Keratinocyte (primary cell): Measurements from ENCODE around the gene WBP1. TPM values are rescaled to one million over a fixed set of nuclear protein-coding genes. Genes with fewer than 3 reads are reported as not detected.

ENCODE experiments used
- DNase-seq: peaks from one replicate; pipeline ENCODE4 v3.0.0-alpha.2; 2011; ENCODE audit warnings: low read depth, missing footprints, low spot score
- FAIRE-seq: peaks from 2 replicates; lab custom pipeline; 2011; peaks lifted over from hg19 to GRCh38; lab: Jason Lieb, UNC
- H2AFZ ChIP-seq: 2 replicates; pipeline ENCODE4 v1.6.0; 2012; ENCODE audit warnings: low read length, control low read depth, inconsistent platforms; ENCODE audit not compliant: control insufficient read depth
- H3K27ac ChIP-seq: 2 replicates; pipeline ENCODE4 v1.5.1; 2011; ENCODE audit warnings: low read length; ENCODE audit not compliant: control insufficient read depth, insufficient read depth
- H3K27me3 ChIP-seq: 3 replicates; pipeline ENCODE4 v1.6.0; 2011; ENCODE audit warnings: low read length; ENCODE audit not compliant: control insufficient read depth, insufficient read depth; ENCODE audit errors: extremely low read depth
- H3K36me3 ChIP-seq, 2 experiments: 2 replicates in 1 of 2; 3 replicates in 1 of 2; pipeline ENCODE4 v1.5.1; 2011; ENCODE audit warnings: low read length in 2 of 2, mild to moderate bottlenecking in 1 of 2; ENCODE audit not compliant: control insufficient read depth in 2 of 2, insufficient read depth in 2 of 2; ENCODE audit errors: extremely low read depth in 1 of 2
- H3K4me1 ChIP-seq: 3 replicates; pipeline ENCODE4 v1.5.1; 2011; ENCODE audit warnings: low read length; ENCODE audit not compliant: control insufficient read depth, insufficient read depth; ENCODE audit errors: extremely low read depth
- H3K4me2 ChIP-seq: 3 replicates; pipeline ENCODE4 v1.6.0; 2011; ENCODE audit warnings: low read depth, low read length; ENCODE audit not compliant: control insufficient read depth, insufficient read depth; ENCODE audit errors: extremely low read depth
- H3K4me3 ChIP-seq, 3 experiments: fragments of 200-600 bp in 1 of 3; sonication (generic) in 1 of 3; 2 replicates in 2 of 3; 3 replicates in 1 of 3; pipeline ENCODE4 v1.5.1; 2011 to 2016; ENCODE audit warnings: low read length in 3 of 3, mild to moderate bottlenecking in 3 of 3, control low read depth in 2 of 3, inconsistent platforms in 1 of 3, low read depth in 1 of 3, mixed read lengths in 1 of 3, mixed run types in 1 of 3, moderate library complexity in 1 of 3; ENCODE audit not compliant: control insufficient read depth in 2 of 3, insufficient read depth in 2 of 3; ENCODE audit errors: extremely low read depth in 1 of 3
- H3K79me2 ChIP-seq: 2 replicates; pipeline ENCODE4 v1.6.0; 2012; ENCODE audit warnings: low read length; ENCODE audit not compliant: control insufficient read depth, insufficient read depth
- H3K9ac ChIP-seq: 3 replicates; pipeline ENCODE4 v1.6.0; 2011; ENCODE audit warnings: low read length; ENCODE audit not compliant: control insufficient read depth, insufficient read depth; ENCODE audit errors: extremely low read depth
- H3K9me1 ChIP-seq: 3 replicates; pipeline ENCODE4 v1.6.0; 2011; ENCODE audit warnings: low read length; ENCODE audit not compliant: control insufficient read depth, insufficient read depth; ENCODE audit errors: extremely low read depth
- H3K9me3 ChIP-seq: 2 replicates; pipeline ENCODE4 v1.5.1; 2012; ENCODE audit warnings: low read depth, low read length; ENCODE audit not compliant: control insufficient read depth
- H4K20me1 ChIP-seq: 3 replicates; pipeline ENCODE4 v1.6.0; 2011; ENCODE audit warnings: low read length; ENCODE audit not compliant: control insufficient read depth, insufficient read depth; ENCODE audit errors: extremely low read depth
- EZH2 ChIP-seq: IDR thresholded peaks from one replicate; pipeline ENCODE4 v1.6.1; 2012; ENCODE audit warnings: inconsistent platforms, mild to moderate bottlenecking, low read length, moderate library complexity
- dilution Hi-C: fragments of 300-500 bp; cut with MboI; formaldehyde crosslinking; loops from one replicate; pipeline ENCODE4 v1.7.0; 2020; ENCODE audit warnings: low sequenced_read_pairs; ENCODE audit not compliant: extremely low pct_ligation_motif_present
- polyA plus RNA-seq, 5 experiments: library from polyadenylated mRNA; depleted of rRNA in 3 of 5; stranded (reverse) in 3 of 5; stranded (forward) in 1 of 5; unstranded in 1 of 5; fragments of >200 nt; gene quantifications; 1 replicate in 1 of 5; 2 replicates in 3 of 5; 3 replicates in 1 of 5; pipeline versions ENCODE4 v1.2.1 to v1.2.3, GENCODE V29; 2011 to 2012; ENCODE audit warnings: missing spikeins in 2 of 5, low read depth in 1 of 5, low replicate concordance in 1 of 5
- TF ChIP-seq, protein P1 (sequence below), 3 experiments: IDR thresholded peaks in 1 of 3; conservative IDR thresholded peaks in 1 of 3; optimal IDR thresholded peaks in 1 of 3; 2 replicates in 2 of 3; 3 replicates in 1 of 3; pipeline versions ENCODE3 to v1.5.1; 2011; ENCODE audit warnings: low read length in 3 of 3, mild to moderate bottlenecking in 3 of 3, moderate library complexity in 2 of 3, control low read depth in 1 of 3, inconsistent platforms in 1 of 3; ENCODE audit not compliant: insufficient read depth in 2 of 3; ENCODE audit errors: extremely low read depth in 1 of 3

WBP1 gene
- polyA plus RNA-seq, 1 donor (not counting 4 experiments of a cell fraction or from before 2014, with no cell fraction given): 75.5 TPM

GRCh38 chr2:74444498-74445318 lies 13.5 kb upstream of the WBP1 start:
- no peaks in the 10 kb centered on the region for H4K20me1 ChIP-seq
- no peak for TF ChIP-seq EZH2
- TF ChIP-seq, protein P1, sequence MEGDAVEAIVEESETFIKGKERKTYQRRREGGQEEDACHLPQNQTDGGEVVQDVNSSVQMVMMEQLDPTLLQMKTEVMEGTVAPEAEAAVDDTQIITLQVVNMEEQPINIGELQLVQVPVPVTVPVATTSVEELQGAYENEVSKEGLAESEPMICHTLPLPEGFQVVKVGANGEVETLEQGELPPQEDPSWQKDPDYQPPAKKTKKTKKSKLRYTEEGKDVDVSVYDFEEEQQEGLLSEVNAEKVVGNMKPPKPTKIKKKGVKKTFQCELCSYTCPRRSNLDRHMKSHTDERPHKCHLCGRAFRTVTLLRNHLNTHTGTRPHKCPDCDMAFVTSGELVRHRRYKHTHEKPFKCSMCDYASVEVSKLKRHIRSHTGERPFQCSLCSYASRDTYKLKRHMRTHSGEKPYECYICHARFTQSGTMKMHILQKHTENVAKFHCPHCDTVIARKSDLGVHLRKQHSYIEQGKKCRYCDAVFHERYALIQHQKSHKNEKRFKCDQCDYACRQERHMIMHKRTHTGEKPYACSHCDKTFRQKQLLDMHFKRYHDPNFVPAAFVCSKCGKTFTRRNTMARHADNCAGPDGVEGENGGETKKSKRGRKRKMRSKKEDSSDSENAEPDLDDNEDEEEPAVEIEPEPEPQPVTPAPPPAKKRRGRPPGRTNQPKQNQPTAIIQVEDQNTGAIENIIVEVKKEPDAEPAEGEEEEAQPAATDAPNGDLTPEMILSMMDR (optimal IDR thresholded peaks at IDR 0.05 in 1 of 3, IDR thresholded peaks at IDR 0.05 in 1 of 3, conservative IDR thresholded peaks at IDR 0.05 in 1 of 3; ENCODE audit: extremely low read depth in 1 of 3, insufficient read depth in 2 of 3, low read length in 3 of 3): no peak
- no peaks in the 10 kb centered on the region for H3K27me3 ChIP-seq
- H3K79me2 ChIP-seq: peaks cover 21% of the 10 kb centered on the region
- no peak overlapping the region for H3K4me2 ChIP-seq
- no peak overlapping the region for H3K9ac ChIP-seq
- H3K4me1 ChIP-seq: peaks cover 15% of the 10 kb centered on the region
- no peak for DNase-seq
- H3K27ac ChIP-seq: no peak overlapping the region
- H3K9me3 ChIP-seq: no peaks in the 10 kb centered on the region
- H3K4me3 ChIP-seq: no peak overlapping the region
- no peak for FAIRE-seq
- H3K36me3 ChIP-seq: no peaks in the 10 kb centered on the region
- dilution Hi-C loops: no loop called here
- no peak overlapping the region for H2AFZ ChIP-seq
- H3K9me1 ChIP-seq: no peaks in the 10 kb centered on the region

GRCh38 chr2:74447230-74447999 lies 10.8 kb upstream of the WBP1 start:
- FAIRE-seq (no peak), DNase-seq (no peak)
- H2AFZ ChIP-seq: no peak overlapping the region
- no peaks in the 10 kb centered on the region for H3K36me3 ChIP-seq
- no peaks in the 10 kb centered on the region for H3K79me2 ChIP-seq
- no peaks in the 10 kb centered on the region for H3K27me3 ChIP-seq
- dilution Hi-C loops: no loop called here
- H3K9ac ChIP-seq: no peak overlapping the region
- H3K4me3 ChIP-seq: no peak overlapping the region
- H3K9me1 ChIP-seq: no peaks in the 10 kb centered on the region
- H3K9me3 ChIP-seq: no peaks in the 10 kb centered on the region
- no peaks in the 10 kb centered on the region for H4K20me1 ChIP-seq
- H3K4me2 ChIP-seq: no peak overlapping the region
- H3K4me1 ChIP-seq: peaks cover 6% of the 10 kb centered on the region
- no peak for TF ChIP-seq EZH2
- TF ChIP-seq, protein P1 (optimal IDR thresholded peaks at IDR 0.05 in 1 of 3, IDR thresholded peaks at IDR 0.05 in 1 of 3, conservative IDR thresholded peaks at IDR 0.05 in 1 of 3; ENCODE audit: extremely low read depth in 1 of 3, insufficient read depth in 2 of 3, low read length in 3 of 3): no peak
- H3K27ac ChIP-seq: no peak overlapping the region
